Measurements from ENCODE around the gene RAPH1.

Gene RAPH1

GRCh38 chr2:203535078-203535783 lies at the start of gene RAPH1:
Gene RAPH1 (minus strand): TSS chr2:203535301. CDS start chr2:203495353, 39,948 bp downstream.
- peak; percentile 57 for DNase-seq

GRCh38 chr2:203584784-203585183 lies 49.7 kb upstream of the RAPH1 start:
- no peak for DNase-seq

GRCh38 chr2:203583701-203584100 lies 48.6 kb upstream of the RAPH1 start:
- no peak for DNase-seq

- no peak for DNase-seq
Measured at GRCh38 chr2:203583084-203583695, 48.1 kb upstream of the RAPH1 start.

- DNase-seq: no peak
Measured at GRCh38 chr2:203582468-203582867, 47.4 kb upstream of the RAPH1 start.

GRCh38 chr2:203580844-203581243 lies 45.7 kb upstream of the RAPH1 start:
- no peak for DNase-seq

GRCh38 chr2:203579730-203580129 lies 44.6 kb upstream of the RAPH1 start:
- DNase-seq: no peak

GRCh38 chr2:203578759-203579643 lies 43.9 kb upstream of the RAPH1 start:
- DNase-seq: peak; percentile 20

- no peak for DNase-seq
Measured at GRCh38 chr2:203574824-203575223, 39.7 kb upstream of the RAPH1 start.

GRCh38 chr2:203572316-203572715 lies 37.2 kb upstream of the RAPH1 start:
- DNase-seq: no peak

GRCh38 chr2:203569677-203570316 lies 34.7 kb upstream of the RAPH1 start:
- no peak for DNase-seq

- DNase-seq: no peak
Measured at GRCh38 chr2:203567691-203568090, 32.6 kb upstream of the RAPH1 start.

- DNase-seq: no peak
Measured at GRCh38 chr2:203566161-203566560, 31.1 kb upstream of the RAPH1 start.

GRCh38 chr2:203565076-203565475 lies 30.0 kb upstream of the RAPH1 start:
- no peak for DNase-seq

GRCh38 chr2:203562268-203562667 lies 27.2 kb upstream of the RAPH1 start:
- DNase-seq: no peak

GRCh38 chr2:203559641-203560040 lies 24.5 kb upstream of the RAPH1 start:
- DNase-seq: no peak

GRCh38 chr2:203553784-203554183 lies 18.7 kb upstream of the RAPH1 start:
- no peak for DNase-seq

GRCh38 chr2:203551778-203552177 lies 16.7 kb upstream of the RAPH1 start:
- DNase-seq: no peak

- no peak for DNase-seq
Measured at GRCh38 chr2:203550266-203550665, 15.2 kb upstream of the RAPH1 start.

- no peak for DNase-seq
Measured at GRCh38 chr2:203549406-203549805, 14.3 kb upstream of the RAPH1 start.

GRCh38 chr2:203548887-203549286 lies 13.8 kb upstream of the RAPH1 start:
- no peak for DNase-seq

GRCh38 chr2:203547356-203547755 lies 12.3 kb upstream of the RAPH1 start:
- no peak for DNase-seq

- no peak for DNase-seq
Measured at GRCh38 chr2:203544402-203544801, 9.3 kb upstream of the RAPH1 start.
